GM21825 (cell line): Measurements from ENCODE around the gene ABCD3.
"Not testable (repeated sequence)": the region's sequence is repeated elsewhere in the genome, so short reads cannot be mapped to it uniquely, and the experiment has no call there.

Experiments
- ATAC-seq: cut with Tn5 transposase; IDR thresholded peaks from one replicate; pipeline ENCODE4 v1.9.1; 2021; ENCODE audit warnings: mild to moderate bottlenecking, moderate library complexity; ENCODE audit not compliant: unreplicated experiment

Gene ABCD3

GRCh38 chr1:94448741-94449140 is 30.6 kb downstream of the ABCD3 start:
- not testable (repeated sequence) for ATAC-seq

DNA sequence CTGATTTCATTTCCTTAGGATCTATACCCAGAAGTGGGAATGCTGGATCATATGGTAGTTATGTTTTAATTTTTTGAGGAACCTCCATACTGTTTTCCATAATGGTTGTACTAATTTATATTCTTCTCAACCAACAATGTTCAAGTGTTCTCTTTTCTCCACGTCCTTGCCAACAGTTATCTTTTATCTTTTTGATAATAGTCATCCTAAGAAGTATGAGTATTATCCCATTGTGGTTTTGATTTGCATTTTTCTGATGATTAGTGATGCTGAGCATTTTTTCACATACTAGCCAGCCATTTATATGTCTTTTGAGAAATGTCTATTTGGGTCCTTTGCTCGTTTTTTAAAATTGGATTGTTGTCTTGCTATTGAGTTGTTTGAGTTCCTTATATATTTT is 38.5 kb downstream of the ABCD3 start:
- ATAC-seq = no peak

- no peak for ATAC-seq
Measured at GRCh38 chr1:94462606-94463005, 44.4 kb downstream of the ABCD3 start.

- ATAC-seq = no peak
Measured at GRCh38 chr1:94463056-94463764, 45.0 kb downstream of the ABCD3 start.

DNA sequence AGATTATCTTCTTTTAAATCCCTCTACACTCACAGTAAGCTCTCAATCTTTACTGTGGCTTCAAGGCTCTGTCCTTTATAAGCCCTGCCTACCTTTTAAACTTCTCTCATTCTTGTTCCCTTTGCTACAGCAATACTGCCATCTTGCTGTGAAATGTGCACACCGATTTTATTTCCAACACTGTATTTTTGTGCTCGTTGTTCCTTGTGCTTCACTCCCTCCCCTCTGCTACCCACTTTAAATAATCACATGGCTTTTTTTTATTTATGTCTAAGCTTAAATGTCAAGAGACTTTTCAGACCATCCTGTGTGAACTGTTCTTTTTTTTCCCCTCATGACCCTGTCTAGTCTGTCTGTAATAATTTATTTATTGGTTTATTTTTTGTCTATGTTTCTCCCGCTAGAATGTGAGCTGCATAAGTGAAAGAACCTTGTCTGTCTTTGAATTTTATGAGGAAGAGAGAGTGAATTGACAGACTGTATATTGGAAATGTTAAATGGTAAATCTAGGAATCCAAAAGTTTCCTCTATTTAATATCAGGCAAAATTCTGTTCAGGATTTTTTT is 45.7 kb downstream of the ABCD3 start:
- no peak for ATAC-seq

DNA sequence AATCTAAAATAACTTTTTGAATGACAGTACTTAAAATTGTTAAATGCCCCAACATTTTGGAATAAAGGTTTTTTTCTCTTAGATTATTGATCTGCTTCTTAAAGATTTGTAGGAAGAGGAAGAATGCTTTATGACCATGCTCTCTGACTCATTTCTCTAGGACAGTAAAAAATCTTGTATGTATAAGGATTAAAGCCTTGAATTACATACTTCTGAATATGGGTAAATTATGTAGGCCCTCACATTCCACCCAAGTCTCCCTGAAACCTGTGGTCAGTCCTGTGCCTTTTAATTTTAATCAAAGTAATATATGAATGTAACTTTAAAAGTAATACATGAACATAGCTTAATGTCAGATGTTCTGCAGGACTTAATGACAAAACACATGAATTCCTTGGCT is 50.5 kb downstream of the ABCD3 start:
- no peak for ATAC-seq

GRCh38 chr1:94471271-94471670 is 53.1 kb downstream of the ABCD3 start:
- no peak for ATAC-seq

DNA sequence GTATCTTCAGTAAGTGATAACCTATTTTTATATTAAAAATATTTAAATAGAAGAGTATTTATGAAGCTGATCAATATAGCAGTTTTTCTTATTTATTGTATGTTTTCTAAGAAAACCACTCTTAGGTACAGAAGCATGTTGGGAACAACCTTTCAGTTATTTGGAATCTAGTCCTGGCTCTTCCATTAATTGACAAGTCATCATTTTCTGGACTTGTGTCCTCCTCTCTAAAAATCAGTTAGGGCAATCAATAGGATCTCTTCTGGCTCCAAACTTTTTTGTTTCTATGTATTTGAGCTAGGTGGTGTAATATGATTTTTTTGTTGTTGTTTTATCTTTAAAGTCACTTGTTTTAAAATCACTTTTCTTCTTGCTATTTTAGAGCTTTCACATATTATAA is 57.0 kb downstream of the ABCD3 start:
- ATAC-seq = no peak

- ATAC-seq = no peak
Measured at GRCh38 chr1:94479682-94480081, 61.5 kb downstream of the ABCD3 start.

- peak; percentile 68 for ATAC-seq
Measured at GRCh38 chr1:94481473-94481933, 63.3 kb downstream of the ABCD3 start.

DNA sequence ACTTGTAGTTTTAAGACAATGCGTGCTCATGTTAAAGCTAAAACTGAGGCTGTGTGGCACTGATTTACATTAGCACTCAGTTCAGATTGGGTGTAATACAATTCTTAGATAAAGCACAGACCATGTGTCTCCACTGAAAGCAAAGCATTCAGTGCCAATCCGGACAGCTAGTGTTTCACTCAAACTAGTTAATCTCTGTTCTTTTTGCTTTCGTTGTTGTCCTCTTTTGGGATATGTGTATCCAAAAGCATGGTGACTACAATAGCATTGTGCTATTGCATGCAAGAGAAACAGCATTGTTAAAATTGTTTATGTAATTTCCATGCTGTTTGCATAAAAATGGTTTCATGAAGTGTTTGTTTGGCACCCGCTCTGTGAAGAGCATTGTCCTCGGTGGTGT is 68.8 kb downstream of the ABCD3 start:
- ATAC-seq = no peak

GRCh38 chr1:94490556-94490955 is 72.4 kb downstream of the ABCD3 start:
- ATAC-seq = no peak

DNA sequence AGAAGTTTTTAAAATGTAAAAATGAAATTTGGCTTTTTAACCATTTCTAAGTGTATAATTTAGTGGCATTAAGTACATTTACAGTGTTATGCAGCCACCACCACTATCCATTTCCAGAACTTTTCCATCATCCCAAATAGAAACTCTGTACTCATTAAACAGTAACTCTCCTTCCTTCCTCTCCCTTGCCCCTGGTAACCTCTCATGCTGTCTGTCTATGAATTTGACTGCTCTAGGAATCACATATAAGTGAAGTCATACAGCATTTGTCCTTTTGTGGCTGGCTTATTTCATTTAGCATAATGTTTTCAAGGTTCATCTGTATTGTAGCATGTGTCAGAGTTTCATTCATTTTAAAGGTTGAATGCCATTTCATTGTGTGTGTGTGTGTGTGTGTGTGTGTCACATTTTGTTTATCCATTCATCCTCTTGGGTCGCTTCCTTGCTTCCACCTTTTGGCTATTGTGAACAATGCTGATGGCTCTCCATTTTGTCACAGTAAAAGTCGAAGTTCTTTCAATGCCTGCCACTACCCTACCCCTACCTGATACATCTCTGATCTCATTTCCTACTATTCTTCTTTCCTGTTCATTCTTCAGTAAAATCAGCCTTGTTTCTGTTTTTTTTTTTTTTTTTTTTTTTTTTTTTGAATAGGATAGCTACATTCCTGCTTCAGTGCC is 78.0 kb downstream of the ABCD3 start:
- no peak for ATAC-seq

DNA sequence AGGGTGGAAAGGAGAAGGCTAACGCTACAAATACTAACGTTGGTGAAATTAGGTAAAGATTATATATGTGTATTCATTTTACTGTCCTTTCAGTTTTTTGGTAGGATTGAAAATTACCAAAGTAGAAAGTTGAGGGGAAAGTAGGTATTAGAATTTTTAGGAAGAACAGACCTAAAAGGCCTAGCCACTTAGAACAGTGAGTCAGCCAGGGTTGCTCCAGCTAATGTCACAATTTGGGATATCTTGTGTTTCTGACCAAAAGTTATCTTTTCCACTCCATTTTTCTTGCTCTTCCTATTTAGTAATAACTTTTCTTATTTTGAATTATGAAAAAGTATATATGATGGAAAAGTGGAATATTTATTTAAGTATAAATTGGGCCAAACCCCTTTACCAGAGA is 83.2 kb downstream of the ABCD3 start:
- ATAC-seq = no peak

DNA sequence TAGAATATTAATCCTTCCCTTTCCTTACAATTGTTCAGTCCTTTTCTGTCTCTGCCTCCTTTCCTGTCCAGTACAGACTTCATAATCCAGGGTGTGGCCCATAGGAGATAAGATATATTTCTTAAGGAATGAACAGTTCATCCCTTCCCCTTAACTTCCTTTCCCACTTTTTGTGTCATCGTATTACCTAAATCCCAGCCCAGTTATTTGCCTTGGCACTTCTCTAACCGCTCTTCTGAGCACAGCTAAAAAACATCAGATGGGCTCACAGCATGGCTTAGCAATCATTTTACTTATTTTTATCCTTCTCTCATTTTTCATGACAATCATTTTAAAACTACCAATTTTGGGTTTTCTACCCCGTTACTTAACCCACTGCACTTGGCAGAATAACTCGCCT is 83.7 kb downstream of the ABCD3 start:
- ATAC-seq = no peak

DNA sequence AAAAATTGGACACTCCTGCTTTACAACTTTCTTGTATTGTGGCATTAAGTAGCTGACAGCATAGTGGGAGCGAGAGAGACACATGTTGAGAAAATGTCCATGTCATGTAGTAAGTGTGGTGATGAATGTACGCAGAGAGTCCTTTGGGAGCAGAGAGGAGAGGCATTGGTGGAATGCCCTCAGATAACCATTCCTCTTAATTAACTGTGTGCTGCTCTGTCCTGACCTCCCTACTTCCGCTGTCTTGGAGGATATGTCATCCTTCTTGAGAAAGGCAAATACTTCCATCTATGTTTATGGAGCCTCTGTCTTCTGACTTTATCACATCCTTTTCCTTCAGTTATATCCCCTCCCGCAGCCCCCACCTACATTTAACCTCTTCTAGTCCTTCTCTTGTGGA is 85.0 kb downstream of the ABCD3 start:
- no peak for ATAC-seq

- ATAC-seq = no peak
Measured at GRCh38 chr1:94504601-94505000, 86.4 kb downstream of the ABCD3 start.

DNA sequence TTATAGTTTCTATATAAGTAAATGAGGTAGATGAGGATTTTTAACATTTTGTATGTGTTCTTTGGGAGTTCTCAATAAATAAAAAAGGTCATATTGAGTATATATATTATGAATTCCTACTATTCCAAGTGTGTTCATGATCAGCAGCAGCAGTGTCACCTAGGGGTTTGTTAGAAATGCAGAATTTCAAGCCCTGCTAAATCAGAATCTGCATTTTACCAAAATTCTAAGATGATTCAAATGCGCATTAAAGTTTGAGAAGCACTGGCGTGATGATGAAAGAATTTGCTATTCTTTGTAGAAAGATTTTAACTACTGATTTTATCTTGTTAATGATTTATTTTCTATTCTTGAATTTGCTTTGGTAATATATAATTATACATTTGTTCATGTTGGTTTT is 94.6 kb downstream of the ABCD3 start:
- ATAC-seq = no peak

DNA sequence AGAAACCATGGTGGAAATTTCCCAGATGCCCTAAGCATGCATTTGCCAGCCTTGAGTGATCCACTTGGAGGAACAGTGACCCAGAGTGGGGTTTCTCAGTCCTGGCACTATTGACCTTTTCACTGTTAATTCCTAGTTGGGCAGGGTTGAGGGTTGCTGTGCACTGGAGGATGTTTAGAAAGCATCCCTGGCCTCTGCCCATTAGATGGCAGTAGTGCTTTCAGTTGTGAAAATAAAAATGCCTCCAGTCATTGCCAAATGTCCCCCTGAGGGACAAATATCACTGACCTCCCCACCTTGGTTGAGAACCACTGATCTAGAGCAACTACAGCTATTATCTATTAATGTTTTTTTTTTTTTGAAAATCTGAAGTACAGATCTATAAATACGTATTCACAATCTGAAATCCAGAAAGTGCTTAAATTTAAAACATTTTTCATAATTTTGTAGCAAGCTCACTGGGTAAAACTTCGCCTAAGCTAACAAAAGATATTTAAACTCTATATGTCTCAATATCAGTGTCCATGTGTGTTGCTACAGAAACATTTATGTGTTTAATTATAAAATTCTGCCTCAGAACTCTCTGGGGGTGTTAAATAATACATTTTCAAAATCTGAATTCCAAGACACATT is 96.0 kb downstream of the ABCD3 start:
- ATAC-seq = no peak

DNA sequence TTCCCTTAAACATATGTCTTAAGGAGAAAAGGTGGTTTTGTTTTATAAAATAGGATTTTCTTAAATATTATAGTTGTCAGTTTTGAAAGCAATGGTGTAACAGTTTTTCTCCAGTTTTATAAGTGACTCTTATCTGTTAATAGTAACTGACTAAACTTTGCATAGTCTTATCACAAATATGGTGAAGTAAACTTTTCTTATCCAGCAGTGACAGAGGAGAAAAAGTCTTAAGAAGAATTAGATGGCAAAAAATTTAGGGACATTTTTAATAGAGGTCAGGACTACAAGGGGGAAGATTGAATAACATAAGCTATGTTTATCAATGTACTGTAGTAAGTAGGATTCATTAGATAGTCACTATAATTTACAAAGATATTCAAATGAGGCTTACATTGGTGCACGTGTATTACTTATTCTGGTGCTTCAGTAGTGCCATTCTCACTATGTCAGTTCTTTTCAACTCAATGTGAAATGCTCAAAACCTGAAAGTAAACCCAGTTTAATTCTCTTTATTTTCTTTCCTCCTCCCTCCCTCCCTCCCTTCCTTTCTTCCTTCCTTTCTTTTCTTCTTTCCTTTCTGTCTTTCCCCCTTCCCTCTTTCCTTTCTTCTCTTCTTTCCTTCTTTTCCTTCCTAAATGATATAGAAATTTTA is 97.2 kb downstream of the ABCD3 start:
- no peak for ATAC-seq

DNA sequence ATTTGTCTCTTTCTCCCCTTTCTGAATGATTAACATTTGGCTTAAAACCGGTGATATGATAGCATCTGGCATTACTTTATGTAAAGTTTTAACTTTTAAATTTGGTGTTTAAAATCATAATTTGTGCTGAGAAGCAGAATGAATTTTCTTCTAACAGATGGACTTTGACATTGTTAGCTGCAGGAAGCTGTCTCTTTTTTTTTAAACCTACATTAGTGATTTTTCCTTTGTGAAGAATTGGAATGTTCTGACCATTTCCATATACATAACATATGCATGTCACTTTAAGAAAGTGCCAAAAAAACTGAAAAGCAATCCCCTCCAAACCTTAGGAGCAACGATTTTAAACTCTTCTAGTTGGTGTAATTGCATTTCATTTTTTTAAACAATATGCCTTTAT is 101.2 kb downstream of the ABCD3 start:
- no peak for ATAC-seq
